Panc1 (cell line): ENCODE measurements around the gene ARPP19. TPM values are rescaled to one million over a fixed set of nuclear protein-coding genes. Genes with fewer than 3 reads are reported as not detected.

ENCODE experiments used
- ATAC-seq: fragments of 200-7000 bp; cut with Tn5 transposase; 2 replicates; pipeline ENCODE4 v1.9.1; 2020; ENCODE audit warnings: mild to moderate bottlenecking, moderate library complexity
- BruUV-seq: library from RNA; stranded (reverse); fragments of 400-500 nt; replicated peaks from 2 replicates; lab custom pipeline; 2021; lab: Mats Ljungman, UMichigan
- CTCF ChIA-PET: fragments of 300-600 bp; sonication (Branson Sonifier 250); formaldehyde crosslinking; loops from one replicate; lab custom pipeline; 2022; ENCODE audit warnings: antibody characterized with exemption; lab: Charles Lee
- POLR2A ChIA-PET: fragments of 300-600 bp; sonication (Branson Sonifier 250); formaldehyde crosslinking; loops from one replicate; lab custom pipeline; 2022; ENCODE audit warnings: antibody characterized with exemption; lab: Charles Lee
- DNase-seq: peaks from one replicate; pipeline ENCODE4 v3.0.0-alpha.2; 2010; ENCODE audit warnings: low read depth, low spot score
- H3K27ac ChIP-seq: 2 replicates; pipeline ENCODE4 v1.5.1; 2011; ENCODE audit warnings: mild to moderate bottlenecking, low read length, inconsistent platforms
- H3K27me3 ChIP-seq: fragments of 200-500 bp; sonication (Bioruptor generic); 2 replicates; pipeline ENCODE4 v1.6.0; 2014; ENCODE audit warnings: low read length, inconsistent platforms; ENCODE audit not compliant: control insufficient read depth, insufficient read depth
- H3K36me3 ChIP-seq: fragments of 200-500 bp; sonication (Bioruptor generic); 2 replicates; pipeline ENCODE4 v1.5.1; 2014; ENCODE audit warnings: inconsistent platforms, mild to moderate bottlenecking, low read length, moderate library complexity; ENCODE audit not compliant: control insufficient read depth, insufficient read depth
- H3K4me1 ChIP-seq: 2 replicates; pipeline ENCODE4 v1.5.1; 2011; ENCODE audit warnings: inconsistent platforms, mild to moderate bottlenecking, low read length, moderate library complexity; ENCODE audit not compliant: control insufficient read depth, insufficient read depth
- H3K4me3 ChIP-seq, 2 experiments: 2 replicates each; pipeline ENCODE4 v1.5.1; 2011 to 2012; ENCODE audit warnings: low read depth in 2 of 2, low read length in 2 of 2, mild to moderate bottlenecking in 2 of 2, inconsistent platforms in 1 of 2, moderate library complexity in 1 of 2
- H3K9me3 ChIP-seq: fragments of 200-500 bp; sonication (Bioruptor generic); 2 replicates; pipeline ENCODE4 v1.5.1; 2014; ENCODE audit warnings: low read depth, mild to moderate bottlenecking, inconsistent platforms, low read length, moderate library complexity; ENCODE audit not compliant: control insufficient read depth, insufficient read depth
- CTCF ChIP-seq: fragments of 450-650 bp; IDR thresholded peaks from 2 replicates; pipeline ENCODE4 v1.5.1; 2017; ENCODE audit warnings: mild to moderate bottlenecking
- POLR2AphosphoS5 ChIP-seq: IDR thresholded peaks from 2 replicates; pipeline ENCODE4 v1.6.1; 2012; ENCODE audit warnings: mild to moderate bottlenecking, low read depth, low read length, moderate library complexity
- REST ChIP-seq, 2 experiments: IDR thresholded peaks; 2 replicates each; pipeline ENCODE4 v1.6.1; 2011 to 2012; ENCODE audit warnings: low read depth in 2 of 2, control low read depth in 1 of 2, low read length in 1 of 2, mild to moderate bottlenecking in 1 of 2, moderate library complexity in 1 of 2; ENCODE audit not compliant: insufficient read depth in 1 of 2
- SIN3A ChIP-seq: IDR thresholded peaks from 2 replicates; pipeline ENCODE4 v1.6.1; 2012; ENCODE audit warnings: low read depth, mild to moderate bottlenecking, low read length, moderate library complexity, borderline replicate concordance; ENCODE audit not compliant: insufficient read depth
- TCF7L2 ChIP-seq: IDR thresholded peaks from 2 replicates; pipeline ENCODE4 v1.6.1; 2011; ENCODE audit warnings: mild to moderate bottlenecking, low read depth, low read length, inconsistent platforms
- in situ Hi-C: cut with HindIII; loops from 2 replicates; pipeline ENCODE4 v1.10.0; 2016; ENCODE audit warnings: low sequenced_read_pairs, low pct_unique_long_range_greater_than_20kb
- intact Hi-C: fragments of 100-400 bp; cut with micrococcal nuclease; formaldehyde crosslinking; loops from one replicate; pipeline ENCODE4 v1.10.0; 2022; ENCODE audit not compliant: unreplicated experiment
- total RNA-seq: library from RNA; stranded (reverse); gene quantifications from one replicate; pipeline ENCODE4 v1.2.1, GENCODE V29; 2021; ENCODE audit not compliant: unreplicated experiment

Gene ARPP19
- total RNA-seq, 1 experiment from 2014 or later = 153 TPM

GRCh38 chr15:52615302-52615701 is 46.5 kb upstream of the ARPP19 start:
- no peaks in the 10 kb centered on the region for H3K4me1 ChIP-seq
- H3K9me3 ChIP-seq = no peaks in the 10 kb centered on the region
- H3K4me3 ChIP-seq = no peak overlapping the region
- H3K27ac ChIP-seq = no peak overlapping the region
- CTCF ChIA-PET = no interaction called here
- ATAC-seq (no peak), DNase-seq (no peak)
- no TSS peak for BruUV-seq
- no peaks in the 10 kb centered on the region for H3K27me3 ChIP-seq
- POLR2A ChIA-PET = no interaction called here
- TF ChIP-seq CTCF (no peak), POLR2AphosphoS5 (no peak), SIN3A (no peak), TCF7L2 (no peak), REST (IDR thresholded peaks at IDR 0.05; ENCODE audit: insufficient read depth in 1 of 2, low read depth in 2 of 2, low read length in 1 of 2) (no peak)
- in situ Hi-C loops = no loop called here
- intact Hi-C loops = loop anchor here (10.0 kb wide), 1 partner anchor 61 kb away; no protein-coding TSS in a partner anchor
- no peaks in the 10 kb centered on the region; the same call in 1 of the 2 replicates for H3K36me3 ChIP-seq

- peaks cover 8% of the 10 kb centered on the region for H3K36me3 ChIP-seq
- ATAC-seq = no peak
- in situ Hi-C loops = no loop called here
Measured at GRCh38 chr15:52609593-52609992, 40.8 kb upstream of the ARPP19 start.

More at GRCh38 chr15:52609593-52609992, 40.8 kb upstream of the ARPP19 start:
- ChIA-PET POLR2A (no interaction called here), CTCF (no interaction called here)
- intact Hi-C loops = no loop called here
- H3K27me3 ChIP-seq = no peaks in the 10 kb centered on the region
- H3K4me3 ChIP-seq = no peak overlapping the region
- TF ChIP-seq POLR2AphosphoS5 = no peak
- TF ChIP-seq CTCF = no peak
- TF ChIP-seq REST (IDR thresholded peaks at IDR 0.05; ENCODE audit: insufficient read depth in 1 of 2, low read depth in 2 of 2, low read length in 1 of 2) = no peak
- no peak for TF ChIP-seq SIN3A
- TF ChIP-seq TCF7L2 = no peak
- BruUV-seq = no TSS peak
- no peaks in the 10 kb centered on the region for H3K4me1 ChIP-seq
- DNase-seq = no peak
- H3K27ac ChIP-seq = no peak overlapping the region
- no peaks in the 10 kb centered on the region for H3K9me3 ChIP-seq
